AG09309 (cell line): ENCODE data around the gene S100A10.
A peak's percentile ranks its signal among the peaks of the same experiment; 100 is the strongest.

Experiments used
- DNase-seq: peaks from one replicate; pipeline ENCODE4 v3.0.0-alpha.2; 2010; ENCODE audit warnings: low read depth
- H3K4me3 ChIP-seq: 2 replicates; pipeline ENCODE4 v1.5.1; 2011; ENCODE audit warnings: mild to moderate bottlenecking, low read depth, low read length, moderate library complexity; ENCODE audit not compliant: control insufficient read depth
- TF ChIP-seq, protein P1 (sequence below): IDR thresholded peaks from 2 replicates; pipeline ENCODE4 v1.5.1; 2011; ENCODE audit warnings: mild to moderate bottlenecking, low read depth, low read length, inconsistent platforms; ENCODE audit not compliant: insufficient read depth, control insufficient read depth; ENCODE audit errors: missing control alignments

The S100A10 gene

DNA sequence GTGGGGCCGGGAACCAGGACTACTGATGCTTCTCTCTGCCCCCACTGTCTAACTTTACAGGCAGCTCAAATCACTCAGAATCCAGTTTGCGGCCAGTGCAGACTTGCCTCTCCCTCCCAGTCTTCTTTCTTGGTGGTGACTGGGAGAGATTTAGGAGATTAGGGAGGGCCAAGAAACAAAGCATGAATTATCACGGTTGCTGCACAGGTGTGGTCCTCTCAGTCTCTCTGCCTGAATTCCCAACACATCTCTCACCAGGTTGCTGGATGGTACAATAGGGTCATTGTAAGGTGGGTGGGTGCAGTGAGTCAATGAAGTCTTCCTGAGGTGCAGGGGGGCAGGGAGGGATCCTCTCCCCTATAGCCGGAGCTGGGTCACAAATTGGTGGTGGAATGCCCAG lies 30.6 kb upstream of the S100A10 start:
- no peak overlapping the region for H3K4me3 ChIP-seq
- no peak for DNase-seq
- TF ChIP-seq, protein P1, sequence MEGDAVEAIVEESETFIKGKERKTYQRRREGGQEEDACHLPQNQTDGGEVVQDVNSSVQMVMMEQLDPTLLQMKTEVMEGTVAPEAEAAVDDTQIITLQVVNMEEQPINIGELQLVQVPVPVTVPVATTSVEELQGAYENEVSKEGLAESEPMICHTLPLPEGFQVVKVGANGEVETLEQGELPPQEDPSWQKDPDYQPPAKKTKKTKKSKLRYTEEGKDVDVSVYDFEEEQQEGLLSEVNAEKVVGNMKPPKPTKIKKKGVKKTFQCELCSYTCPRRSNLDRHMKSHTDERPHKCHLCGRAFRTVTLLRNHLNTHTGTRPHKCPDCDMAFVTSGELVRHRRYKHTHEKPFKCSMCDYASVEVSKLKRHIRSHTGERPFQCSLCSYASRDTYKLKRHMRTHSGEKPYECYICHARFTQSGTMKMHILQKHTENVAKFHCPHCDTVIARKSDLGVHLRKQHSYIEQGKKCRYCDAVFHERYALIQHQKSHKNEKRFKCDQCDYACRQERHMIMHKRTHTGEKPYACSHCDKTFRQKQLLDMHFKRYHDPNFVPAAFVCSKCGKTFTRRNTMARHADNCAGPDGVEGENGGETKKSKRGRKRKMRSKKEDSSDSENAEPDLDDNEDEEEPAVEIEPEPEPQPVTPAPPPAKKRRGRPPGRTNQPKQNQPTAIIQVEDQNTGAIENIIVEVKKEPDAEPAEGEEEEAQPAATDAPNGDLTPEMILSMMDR: no peak

DNA sequence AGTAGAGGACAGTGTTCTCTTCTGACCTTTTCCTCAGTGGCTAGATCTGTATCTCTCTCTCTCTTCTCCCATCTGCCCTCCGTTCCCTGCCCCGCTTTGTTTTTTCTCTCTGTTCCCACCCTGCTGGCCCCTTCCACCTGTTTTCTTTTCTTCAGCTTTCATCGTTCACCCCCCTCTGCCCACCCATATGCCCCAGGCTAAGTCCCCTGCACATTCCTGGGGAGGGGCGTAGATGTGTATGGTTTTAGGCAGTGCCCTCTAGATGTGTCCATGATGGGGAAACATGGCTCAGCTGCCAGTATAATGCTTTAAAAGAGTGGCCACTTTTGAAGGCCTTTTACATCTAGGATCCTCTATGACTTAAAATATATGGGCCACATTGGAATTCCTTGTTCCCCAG lies 29.6 kb upstream of the S100A10 start:
- no peak overlapping the region for H3K4me3 ChIP-seq
- TF ChIP-seq, protein P1: no peak
- no peak for DNase-seq

DNA sequence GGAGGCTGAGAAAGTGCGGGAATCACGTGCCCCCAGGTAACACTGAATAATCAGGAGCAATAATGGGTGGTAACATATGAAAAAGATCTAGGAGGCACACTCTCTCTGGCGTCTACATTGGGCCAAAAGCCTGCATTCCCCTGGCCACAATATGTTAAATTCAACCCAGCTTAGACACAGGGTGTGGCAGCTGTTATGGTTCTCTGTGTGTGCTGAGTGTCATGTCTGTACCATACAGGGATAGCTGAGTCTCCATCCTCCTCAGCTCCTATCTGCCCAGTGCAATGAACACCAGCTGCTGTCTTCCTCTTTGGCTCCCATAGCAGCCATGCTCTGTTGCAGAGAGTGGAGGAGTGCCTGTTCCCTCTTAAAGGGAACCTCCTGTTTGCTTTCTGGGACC lies 28.8 kb upstream of the S100A10 start:
- TF ChIP-seq, protein P1: no peak
- DNase-seq: no peak
- no peak overlapping the region for H3K4me3 ChIP-seq

DNA sequence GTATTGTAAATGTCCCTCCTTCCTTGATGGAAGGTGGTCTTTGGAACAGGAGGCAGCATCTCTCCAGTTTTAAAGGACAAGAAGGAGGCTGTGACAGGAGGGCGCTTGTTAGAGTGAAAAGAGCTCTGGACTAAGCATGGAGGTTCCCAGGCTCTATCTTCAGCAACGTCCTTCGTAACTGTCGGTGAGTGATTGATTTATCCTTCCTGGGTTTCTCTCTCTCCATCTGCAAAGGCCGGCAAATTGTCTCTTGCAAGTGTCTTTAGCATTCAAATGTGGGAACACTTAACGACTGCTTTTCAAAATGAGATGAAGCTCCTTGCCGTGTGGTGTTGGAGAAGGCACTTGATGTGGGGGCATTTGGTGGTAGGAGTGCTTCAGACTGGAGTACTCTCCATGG lies 27.9 kb upstream of the S100A10 start:
- no peak overlapping the region for H3K4me3 ChIP-seq
- no peak for DNase-seq
- TF ChIP-seq, protein P1: no peak

DNA sequence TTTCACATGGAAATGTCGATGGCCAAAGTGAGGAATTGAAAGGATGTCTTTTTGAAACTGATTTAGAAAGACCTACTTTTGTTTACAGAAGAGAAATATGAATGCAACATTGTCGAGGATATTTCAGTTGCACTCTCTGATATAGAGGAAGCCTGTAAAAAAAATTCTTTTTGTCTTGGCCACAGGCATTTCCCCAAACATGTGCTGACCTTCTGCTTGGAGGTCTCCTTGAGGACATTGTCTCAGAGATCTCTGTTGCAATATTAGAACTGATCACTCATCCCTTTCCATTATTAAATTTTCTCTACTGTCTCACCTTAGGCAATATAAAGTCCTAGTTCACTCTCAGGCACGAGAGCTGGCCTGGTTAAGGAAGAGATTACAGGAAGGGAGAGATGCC lies 27.2 kb upstream of the S100A10 start:
- TF ChIP-seq, protein P1: no peak
- H3K4me3 ChIP-seq: no peak overlapping the region
- DNase-seq: no peak

DNA sequence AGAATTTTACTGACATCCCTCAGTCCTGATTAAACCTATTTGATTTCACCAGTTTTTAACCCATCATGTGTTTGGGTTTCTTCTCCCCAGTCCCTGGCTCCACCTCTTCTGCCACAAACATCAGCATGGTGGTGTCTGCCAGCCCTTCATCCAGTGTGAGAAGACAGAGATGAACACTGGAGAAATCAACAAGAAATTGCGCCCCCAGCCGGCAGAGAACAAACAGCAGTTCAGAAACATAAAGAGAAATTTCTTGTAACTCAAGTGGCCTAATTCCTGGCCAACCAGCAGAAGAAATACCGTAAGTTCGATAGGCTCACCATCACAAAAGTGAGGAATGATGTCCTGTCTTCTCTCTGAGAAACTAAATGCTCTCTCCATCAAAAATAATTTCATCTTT lies 24.9 kb upstream of the S100A10 start:
- TF ChIP-seq, protein P1: peak; percentile 36
- H3K4me3 ChIP-seq: no peak overlapping the region
- no peak for DNase-seq

DNA sequence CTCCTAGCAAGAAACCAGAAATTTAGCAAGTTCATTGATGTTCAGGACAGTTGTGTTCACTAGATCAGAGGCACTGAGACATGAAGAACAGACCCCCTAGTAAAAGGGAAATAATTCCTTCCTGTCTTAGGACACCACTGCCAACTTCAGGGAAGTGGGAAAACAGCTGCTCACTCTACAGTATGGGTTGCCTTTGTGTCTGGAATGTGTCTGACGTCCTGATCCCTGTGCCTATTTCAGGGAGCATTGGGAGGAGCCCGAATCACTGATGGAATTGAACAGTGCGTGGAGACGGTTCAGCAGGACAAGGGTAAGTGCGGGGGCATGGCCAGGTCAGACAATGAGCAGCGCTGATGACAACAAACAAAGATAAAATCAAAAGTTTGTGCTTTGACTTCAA lies 22.1 kb upstream of the S100A10 start:
- DNase-seq: no peak
- H3K4me3 ChIP-seq: no peak overlapping the region
- TF ChIP-seq, protein P1: no peak
